ENCODE results near the gene TSPO2. TPM values are rescaled to one million over a fixed set of nuclear protein-coding genes. Genes with fewer than 3 reads are reported as not detected.

TSPO2 gene
- total RNA-seq, 1 donor from 2014 or later = not detected

- DNase-seq (ENCODE audit: low read depth) = no peak
These were observed 33.7 kb downstream of the TSPO2 start for GRCh38 chr6:41075651-41076626.

DNA sequence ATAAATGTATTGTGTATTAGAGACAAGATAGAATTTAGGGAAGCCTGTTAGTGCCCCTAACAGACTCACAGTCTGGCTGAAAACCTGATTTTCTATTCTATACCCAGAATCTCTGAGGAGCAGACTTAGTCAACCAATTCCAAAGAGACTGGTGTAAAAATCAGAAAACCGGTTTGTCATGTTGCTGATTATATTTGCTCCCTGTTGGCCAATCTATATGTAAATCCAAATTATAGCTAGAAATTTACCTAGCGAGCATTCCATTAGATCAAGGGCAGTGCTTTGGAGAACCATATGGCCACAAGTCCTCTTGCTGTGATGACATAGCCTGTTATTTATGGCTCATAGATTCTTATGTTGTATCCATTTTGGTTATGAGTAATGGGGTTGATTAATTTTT is 35.3 kb downstream of the TSPO2 start:
- no peak for DNase-seq (ENCODE audit: low read depth)

GRCh38 chr6:41078101-41078500 is 35.8 kb downstream of the TSPO2 start:
- DNase-seq (ENCODE audit: low read depth) = no peak

- DNase-seq (ENCODE audit: low read depth) = no peak
These were observed 36.8 kb downstream of the TSPO2 start for GRCh38 chr6:41079080-41079479.

GRCh38 chr6:41080621-41081020 is 38.4 kb downstream of the TSPO2 start:
- no peak for DNase-seq (ENCODE audit: low read depth)

GRCh38 chr6:41083072-41083471 is 40.8 kb downstream of the TSPO2 start:
- no peak for DNase-seq (ENCODE audit: low read depth)

- no peak for DNase-seq (ENCODE audit: low read depth)
These were observed 42.9 kb downstream of the TSPO2 start for GRCh38 chr6:41085182-41085581.

GRCh38 chr6:41088451-41088850 is 46.2 kb downstream of the TSPO2 start:
- DNase-seq (ENCODE audit: low read depth) = peak; percentile 41

- no peak for DNase-seq (ENCODE audit: low read depth)
These were observed 48.8 kb downstream of the TSPO2 start for GRCh38 chr6:41090841-41091761.

GRCh38 chr6:41092421-41093140 is 50.3 kb downstream of the TSPO2 start:
- DNase-seq (ENCODE audit: low read depth) = peak; percentile 37

GRCh38 chr6:41093729-41094128 is 51.5 kb downstream of the TSPO2 start:
- peak; percentile 35 for DNase-seq (ENCODE audit: low read depth)

Other genes starting within 250 kb of the TSPO2 start
- gene UNC5CL, start 3.2 kb upstream of the TSPO2 start, total RNA-seq = 2.4 and 9.6 TPM in 2 replicates
- gene APOBEC2, start 10.7 kb downstream of the TSPO2 start, total RNA-seq = not detected in 2 replicates
- 10.1 and 17.1 TPM in 2 replicates for gene OARD1, start 29.9 kb downstream of the TSPO2 start, total RNA-seq
- gene NFYA, start 30.5 kb downstream of the TSPO2 start, total RNA-seq = 17.5 and 38.8 TPM in 2 replicates
- not detected in 2 replicates for gene TREML1, start 111.9 kb downstream of the TSPO2 start, total RNA-seq
- gene TREM2, start 120.6 kb downstream of the TSPO2 start, total RNA-seq = not detected in 2 replicates
- not detected in 2 replicates for gene TREML2, start 158.7 kb downstream of the TSPO2 start, total RNA-seq
- not detected in 2 replicates for gene TREML4, start 185.9 kb downstream of the TSPO2 start, total RNA-seq
- not detected in 2 replicates for gene TREM1, start 244.2 kb downstream of the TSPO2 start, total RNA-seq

All from renal cortical epithelial cell (primary cell).